HG02642 (cell line): ENCODE results near the gene ICE2.

Source experiments
- ATAC-seq: cut with Tn5 transposase; IDR thresholded peaks from one replicate; pipeline ENCODE4 v1.9.1; 2021; ENCODE audit warnings: mild to moderate bottlenecking; ENCODE audit not compliant: unreplicated experiment, poor library complexity

The ICE2 gene

GRCh38 chr15:60507596-60508424 lies 28.9 kb upstream of the ICE2 start:
- peak; percentile 81 for ATAC-seq

GRCh38 chr15:60496853-60497252 lies 17.9 kb upstream of the ICE2 start:
- ATAC-seq = no peak

DNA sequence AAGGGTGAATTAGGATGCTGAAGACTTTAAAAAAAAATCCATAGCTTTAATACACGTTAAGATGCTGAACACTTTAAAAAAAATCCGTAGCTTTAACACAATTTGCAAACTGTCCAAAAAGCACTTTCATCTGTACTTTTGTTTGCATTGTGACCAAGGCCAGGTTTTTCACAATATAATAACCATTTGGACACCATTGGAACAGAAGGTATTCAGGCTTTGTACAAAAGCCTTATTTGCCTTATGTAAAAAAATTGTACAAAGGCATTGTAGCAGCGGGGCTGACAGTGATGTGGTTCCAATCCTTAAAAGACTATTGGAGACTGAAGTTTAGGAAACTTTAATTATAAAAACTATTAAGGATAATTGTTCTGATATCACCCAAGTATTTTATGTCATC lies 15.2 kb upstream of the ICE2 start:
- ATAC-seq = no peak

GRCh38 chr15:60493166-60493565 lies 14.2 kb upstream of the ICE2 start:
- no peak for ATAC-seq

DNA sequence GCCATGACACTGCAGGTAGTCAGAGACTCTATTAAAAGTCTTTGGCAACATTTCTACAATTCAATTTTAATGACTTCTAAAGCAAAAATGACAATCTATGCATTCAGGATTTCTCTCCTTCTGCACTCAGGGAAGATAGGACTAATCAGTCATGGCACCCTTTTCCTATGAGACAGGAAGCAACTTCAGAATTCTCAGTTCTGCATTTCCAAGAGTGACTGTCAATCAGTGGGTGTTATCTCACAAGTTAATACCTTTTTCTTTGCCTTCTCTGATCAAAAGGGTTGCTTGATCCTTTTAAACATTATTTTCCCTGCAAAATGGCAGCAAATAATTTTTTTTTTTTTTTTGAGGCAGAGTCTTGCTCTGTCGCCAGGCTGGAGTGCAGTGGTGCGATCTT lies 7.8 kb upstream of the ICE2 start:
- no peak for ATAC-seq

DNA sequence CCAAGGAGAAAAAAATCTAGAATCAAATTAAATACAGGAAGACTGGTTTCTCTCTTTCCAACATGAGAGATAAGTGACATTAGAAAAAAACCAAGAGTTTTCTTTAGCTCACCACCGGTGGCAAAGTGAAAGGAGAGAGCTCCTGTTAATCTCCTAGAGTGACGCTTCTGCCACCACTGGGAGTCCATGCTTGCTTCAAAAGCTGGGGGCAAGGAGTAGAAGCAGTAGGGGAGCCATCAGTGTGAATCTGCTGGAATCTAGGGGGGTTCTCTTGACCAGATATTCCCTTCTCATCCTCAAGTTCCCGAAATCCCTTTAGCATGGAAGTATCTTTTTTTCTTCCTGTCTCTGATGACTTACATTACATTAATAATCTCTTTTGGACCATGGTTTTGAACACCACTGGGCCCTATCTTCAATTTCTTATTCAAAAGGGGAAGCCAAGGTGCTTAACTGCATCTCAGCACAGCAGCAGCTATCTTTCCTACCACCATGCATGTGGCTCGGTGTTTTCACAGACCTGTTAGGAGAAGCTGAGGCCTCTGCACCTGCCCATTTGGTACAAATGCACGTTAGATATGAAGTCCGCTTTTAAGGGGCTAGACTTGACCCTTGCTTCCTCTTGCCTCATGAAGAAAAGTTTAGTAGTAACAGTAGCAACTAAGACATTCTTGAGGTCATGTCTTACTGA lies 6.6 kb upstream of the ICE2 start:
- ATAC-seq = no peak

DNA sequence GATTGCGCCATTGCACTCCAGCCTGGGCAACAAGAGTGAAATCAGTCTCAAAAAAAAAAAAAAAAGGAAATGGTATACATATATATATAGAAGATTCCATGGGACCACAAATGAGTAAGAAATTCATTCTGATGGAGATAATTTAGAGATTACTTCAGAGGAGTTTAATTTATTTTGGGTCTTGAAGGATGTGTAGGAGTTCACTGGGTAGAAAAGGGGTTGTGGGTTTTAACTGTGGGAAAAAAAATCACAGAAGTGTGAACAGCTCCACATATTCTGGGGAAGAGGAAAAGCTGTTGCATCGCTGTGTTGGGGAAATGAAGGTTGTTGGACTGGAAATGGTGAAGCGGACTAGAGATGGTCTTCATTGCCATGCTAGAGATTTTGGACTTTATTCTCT lies 4.1 kb upstream of the ICE2 start:
- no peak for ATAC-seq

- no peak for ATAC-seq
Measured at GRCh38 chr15:60480888-60481287, 1.9 kb upstream of the ICE2 start.

DNA sequence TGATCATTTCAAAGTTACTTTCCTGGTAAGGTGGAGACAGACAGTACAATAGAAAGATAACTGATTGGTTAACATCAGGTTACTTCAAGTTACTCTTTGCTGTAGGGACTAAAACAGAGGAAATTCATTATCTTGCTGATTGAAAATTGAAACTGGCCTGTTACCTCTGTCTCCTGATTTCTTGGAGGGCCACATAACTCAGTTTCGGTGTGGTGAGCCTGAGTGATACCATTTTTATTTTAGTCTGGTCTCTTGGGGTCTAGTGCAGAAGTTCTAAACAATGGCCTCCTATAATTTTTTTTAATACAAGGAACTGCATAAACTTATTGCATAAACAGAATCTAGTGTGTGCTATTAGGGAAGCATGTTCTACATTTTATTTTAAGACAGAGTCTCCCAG lies 1.2 kb upstream of the ICE2 start:
- ATAC-seq = no peak

DNA sequence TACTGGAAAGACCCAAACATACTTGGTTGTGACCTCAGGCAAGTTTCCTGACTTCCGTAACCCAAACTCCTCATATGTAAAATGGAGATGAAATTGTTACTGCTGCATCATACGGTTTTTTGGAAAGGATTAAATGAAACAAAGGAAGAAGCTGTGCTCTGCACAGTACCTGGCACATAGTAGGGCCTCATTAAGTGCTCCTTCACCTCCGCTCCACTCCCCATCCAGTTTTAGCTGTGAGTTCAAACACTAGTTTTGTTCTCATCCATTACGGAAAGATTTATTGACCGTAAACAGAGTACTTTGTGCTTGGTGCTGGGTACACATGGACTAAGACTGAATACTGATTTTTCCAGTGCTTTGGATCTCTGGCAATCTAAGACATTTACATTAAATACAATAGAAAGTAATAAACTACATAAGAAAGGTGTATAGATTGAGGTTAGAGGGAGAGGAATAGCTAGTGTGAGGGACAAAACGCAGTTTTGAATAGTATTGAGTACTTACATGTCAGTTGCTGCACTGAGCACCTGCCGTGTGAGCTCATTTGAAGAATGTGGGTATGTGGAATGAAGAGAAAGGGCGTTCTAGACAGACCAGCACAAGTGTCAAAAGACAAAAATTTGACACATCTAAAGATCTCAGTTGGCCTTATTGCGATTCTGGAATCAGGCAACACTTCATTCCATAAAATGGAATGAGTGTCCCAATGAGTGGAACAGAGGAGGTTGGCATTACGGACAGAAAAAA lies 594 bp upstream of the ICE2 start:
- peak; percentile 18 for ATAC-seq

DNA sequence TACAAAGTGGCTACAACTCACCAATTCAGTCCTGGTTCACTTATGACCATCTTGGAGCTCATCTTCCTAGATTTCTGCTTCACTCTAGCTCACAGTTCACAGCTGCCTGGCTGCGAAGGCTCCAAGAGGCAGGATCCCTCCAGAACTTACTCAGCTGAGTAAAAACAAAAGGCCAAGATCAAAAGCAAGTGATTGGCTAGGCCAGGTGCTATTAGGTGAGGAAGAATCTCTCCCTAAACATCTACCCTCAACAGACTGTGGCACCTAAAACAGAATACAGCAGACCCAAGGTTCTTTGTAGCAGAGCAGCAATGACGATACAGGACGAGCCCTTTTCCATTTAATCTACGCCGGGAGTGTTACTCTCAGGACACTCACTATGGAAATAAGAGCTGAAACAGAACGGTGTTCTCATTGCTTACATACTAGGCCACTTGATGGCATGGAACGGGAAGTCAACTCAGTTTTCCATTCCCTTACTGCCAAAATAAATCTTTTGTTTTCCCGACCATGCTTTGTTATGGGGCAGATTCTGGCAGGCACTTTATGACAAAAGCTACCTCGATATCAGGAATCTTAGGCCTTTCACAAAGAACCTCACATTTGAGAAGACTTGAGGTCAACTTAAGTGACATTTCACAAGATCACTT lies 901 bp downstream of the ICE2 start:
- no peak for ATAC-seq

DNA sequence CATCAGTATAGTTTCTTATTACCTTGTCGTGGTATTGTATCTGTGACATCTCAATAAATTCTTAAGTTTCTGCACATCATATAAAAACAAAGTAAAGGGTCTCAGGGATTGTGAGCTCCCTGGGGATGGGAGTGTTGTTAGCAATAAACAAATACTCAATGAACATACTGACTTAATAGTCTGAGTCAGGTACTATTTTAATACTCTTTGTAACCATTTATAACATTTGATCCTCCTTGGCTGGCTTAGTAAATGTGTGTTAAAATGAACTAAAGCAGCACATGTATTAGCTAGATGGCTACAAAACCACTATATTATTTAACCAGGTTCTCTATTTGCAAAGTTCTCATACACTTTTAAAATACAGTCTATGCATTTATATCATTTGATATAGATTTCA lies 1.8 kb downstream of the ICE2 start:
- ATAC-seq = no peak

- no peak for ATAC-seq
Measured at GRCh38 chr15:60476713-60477112, 2.2 kb downstream of the ICE2 start.

- ATAC-seq = no peak
Measured at GRCh38 chr15:60473135-60473534, 5.8 kb downstream of the ICE2 start.

DNA sequence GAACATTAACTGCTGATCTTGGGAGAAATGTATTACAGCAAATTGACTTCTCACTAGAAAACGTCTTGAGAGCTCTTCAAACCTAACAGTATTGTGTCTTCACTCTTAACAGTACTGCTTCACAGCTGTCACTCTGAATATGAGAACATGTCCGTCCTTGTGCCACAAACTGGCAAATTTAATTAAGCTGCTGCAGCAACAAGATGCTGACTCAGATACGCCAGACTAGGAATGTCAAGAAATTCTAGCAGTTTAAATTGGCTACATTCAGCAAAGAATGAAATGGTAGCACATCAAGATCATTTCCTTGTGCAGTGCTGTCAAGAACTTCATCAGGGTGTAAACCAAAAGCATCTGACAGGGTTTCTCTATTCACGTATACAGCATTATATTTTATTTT lies 7.6 kb downstream of the ICE2 start:
- no peak for ATAC-seq

- no peak for ATAC-seq
Measured at GRCh38 chr15:60469893-60470641, 8.9 kb downstream of the ICE2 start.

DNA sequence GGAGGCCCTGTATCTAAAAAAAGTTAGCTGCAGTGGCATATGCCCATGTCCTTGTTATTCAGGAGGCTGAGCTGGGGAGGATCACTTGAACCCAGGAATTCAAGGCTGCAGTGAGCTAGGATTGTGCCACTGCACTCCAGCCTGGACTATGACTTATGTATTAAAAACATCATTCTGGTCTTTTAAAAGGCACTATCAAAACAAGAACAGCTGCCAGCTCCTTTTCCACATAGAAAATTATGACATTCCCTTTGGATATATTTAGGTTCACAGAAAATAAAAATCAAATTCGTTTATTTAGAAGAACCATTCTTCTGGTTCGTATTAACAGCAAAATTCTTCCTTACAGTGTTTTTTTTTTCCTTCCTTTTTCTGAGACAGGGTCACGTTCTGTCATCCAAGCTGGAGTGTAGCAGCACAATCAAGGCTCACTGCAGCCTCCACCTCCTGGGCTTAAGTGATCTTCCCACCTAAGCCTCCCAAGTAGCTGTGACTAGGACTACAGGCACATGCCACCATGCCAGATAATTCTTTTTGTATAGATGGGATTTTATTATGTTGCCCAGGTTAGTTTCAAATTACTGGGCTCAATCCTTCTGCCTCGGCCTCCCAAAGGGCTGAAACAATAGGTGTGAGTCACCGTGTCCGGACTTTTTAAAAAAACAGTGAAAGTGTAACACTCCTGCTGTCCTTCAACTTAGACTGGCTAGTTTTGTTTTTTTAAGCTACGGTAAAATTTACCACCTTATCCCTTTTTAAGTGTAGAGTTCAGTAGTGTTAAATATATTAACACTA lies 13.9 kb downstream of the ICE2 start:
- no peak for ATAC-seq

- no peak for ATAC-seq
Measured at GRCh38 chr15:60462027-60462426, 16.9 kb downstream of the ICE2 start.

DNA sequence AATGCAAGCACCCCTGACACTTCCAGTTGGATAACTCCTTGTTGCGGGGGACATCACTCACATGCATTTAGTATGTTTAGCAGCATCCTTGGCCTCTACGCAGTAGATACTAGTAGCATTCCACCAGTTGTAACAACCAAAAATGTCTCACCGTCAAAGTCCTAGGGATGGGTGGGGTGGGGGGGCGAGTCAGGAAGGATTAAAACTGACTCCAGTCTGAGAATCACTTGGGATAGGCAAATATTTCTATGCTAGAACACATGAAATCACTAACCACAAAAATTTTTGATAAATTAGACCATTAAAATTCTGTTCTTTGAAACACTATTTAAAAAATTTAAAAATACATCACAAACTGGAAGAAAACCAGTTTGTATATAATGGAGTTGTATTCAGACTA lies 18.0 kb downstream of the ICE2 start:
- no peak for ATAC-seq
